SK-MEL-5 (cell line): Measurements from ENCODE around the gene VPS37C. TPM values are rescaled to one million over a fixed set of nuclear protein-coding genes. Genes with fewer than 3 reads are reported as not detected.
"Not testable (repeated sequence)": the region's sequence is repeated elsewhere in the genome, so short reads cannot be mapped to it uniquely, and the experiment has no call there.

Experiments used
- DNase-seq: peaks from one replicate; pipeline ENCODE4 v3.0.0-alpha.2; 2016; ENCODE audit warnings: low read depth, low spot score
- in situ Hi-C: cut with HindIII; loops from 2 replicates; pipeline ENCODE4 v1.10.0; 2016; ENCODE audit warnings: low sequenced_read_pairs, high pct_unique_total_duplicates, low pct_unique_long_range_greater_than_20kb
- total RNA-seq: library from RNA; depleted of rRNA; stranded (reverse); fragments of >200 nt; shearing (Covaris generic); gene quantifications from 2 replicates; pipeline ENCODE4 v1.2.3, GENCODE V29; 2014

Gene VPS37C
- total RNA-seq, 1 experiment from 2014 or later, result 17.4 TPM

GRCh38 chr11:61098261-61098660, 63.0 kb downstream of the VPS37C start:
- in situ Hi-C loops, DNase-seq: not testable (repeated sequence)

DNA sequence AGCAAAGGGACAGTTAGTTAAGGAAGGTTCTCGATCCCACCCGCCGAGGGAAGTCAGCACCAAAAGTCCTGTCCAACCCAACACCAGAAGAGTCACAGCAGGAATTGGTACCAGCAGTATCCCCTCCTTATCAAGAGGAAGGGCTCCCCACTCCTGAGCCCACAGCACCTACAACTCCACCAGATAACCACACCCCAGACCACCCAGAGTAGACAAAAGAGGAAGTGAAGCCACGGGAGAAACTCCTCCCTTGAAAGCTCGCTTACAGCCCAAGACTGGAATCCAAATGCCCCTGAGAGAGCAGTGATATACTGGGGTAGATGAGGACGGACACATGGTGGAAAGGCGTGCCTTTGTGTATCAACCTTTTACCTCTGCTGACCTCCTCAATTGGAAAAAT, 66.2 kb downstream of the VPS37C start:
- DNase-seq, result no peak
- in situ Hi-C loops, result no loop called here

DNA sequence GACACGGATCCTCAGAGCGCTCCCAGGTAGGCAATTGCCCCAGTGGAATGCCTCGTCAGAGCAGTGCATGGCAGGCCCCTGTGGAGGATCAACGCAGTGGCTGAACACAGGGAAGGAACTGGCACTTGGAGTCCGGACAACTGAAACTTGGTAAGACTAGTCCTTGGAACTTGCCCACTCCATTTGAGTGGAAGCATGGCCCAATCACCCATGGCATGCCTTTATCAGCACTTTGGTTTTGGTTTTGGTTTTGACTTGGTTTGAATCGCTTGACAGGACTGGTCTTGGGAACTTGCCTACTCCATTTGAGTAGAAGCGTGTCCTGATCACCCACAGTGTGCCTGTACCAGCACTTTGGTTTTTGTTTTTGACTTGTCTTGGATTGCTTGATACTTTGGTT, 67.1 kb downstream of the VPS37C start:
- in situ Hi-C loops, DNase-seq: not testable (repeated sequence)

GRCh38 chr11:61092908-61093763, 68.1 kb downstream of the VPS37C start:
- DNase-seq, result no peak
- in situ Hi-C loops, result no loop called here

GRCh38 chr11:61092280-61092766, 68.9 kb downstream of the VPS37C start:
- no peak for DNase-seq

DNA sequence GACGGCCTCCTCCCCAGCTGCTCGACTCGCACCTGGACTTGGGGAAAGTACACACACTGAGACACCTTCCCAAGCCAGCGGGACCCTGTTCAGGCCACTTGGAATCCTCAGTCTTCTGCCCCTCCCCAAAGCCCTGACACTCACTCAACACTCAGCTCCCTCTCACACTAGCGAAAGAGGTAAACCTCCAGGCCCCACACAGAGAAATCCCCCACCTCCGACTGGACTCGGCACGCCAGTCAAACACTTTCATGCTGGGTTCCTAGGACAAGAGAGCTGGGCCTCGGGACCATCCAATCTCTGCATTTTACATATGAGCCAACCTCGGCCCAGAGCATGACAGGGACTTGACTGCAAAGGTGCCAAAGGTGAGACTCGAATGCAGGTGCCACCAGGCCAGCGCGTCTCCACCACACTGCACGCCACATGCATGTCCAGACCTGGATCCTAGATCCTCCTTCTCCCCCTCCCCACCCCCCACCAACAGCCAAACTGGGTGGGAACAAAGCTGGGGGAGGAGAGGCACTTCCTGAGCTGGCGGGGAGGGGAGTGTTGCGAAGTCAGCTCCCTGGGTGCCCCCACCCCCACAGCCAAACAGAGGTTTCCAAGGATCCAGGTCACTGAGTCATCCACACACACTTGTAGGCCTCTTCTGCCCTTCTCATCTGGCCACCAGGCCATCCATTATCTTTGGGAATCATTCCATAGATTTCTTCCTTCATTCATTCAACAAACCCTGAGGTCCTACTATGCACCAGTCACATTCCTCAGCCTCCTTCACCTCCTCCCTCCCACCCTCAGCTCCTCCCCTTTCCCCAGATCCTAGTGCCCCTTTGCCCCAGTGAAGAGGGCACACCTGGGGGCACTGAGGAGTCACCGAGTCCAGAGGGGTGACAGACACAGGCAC, 69.6 kb downstream of the VPS37C start:
- in situ Hi-C loops, result no loop called here
- no peak for DNase-seq

More at GRCh38 chr11:61092280-61092766, 68.9 kb downstream of the VPS37C start:
- in situ Hi-C loops, result no loop called here

DNA sequence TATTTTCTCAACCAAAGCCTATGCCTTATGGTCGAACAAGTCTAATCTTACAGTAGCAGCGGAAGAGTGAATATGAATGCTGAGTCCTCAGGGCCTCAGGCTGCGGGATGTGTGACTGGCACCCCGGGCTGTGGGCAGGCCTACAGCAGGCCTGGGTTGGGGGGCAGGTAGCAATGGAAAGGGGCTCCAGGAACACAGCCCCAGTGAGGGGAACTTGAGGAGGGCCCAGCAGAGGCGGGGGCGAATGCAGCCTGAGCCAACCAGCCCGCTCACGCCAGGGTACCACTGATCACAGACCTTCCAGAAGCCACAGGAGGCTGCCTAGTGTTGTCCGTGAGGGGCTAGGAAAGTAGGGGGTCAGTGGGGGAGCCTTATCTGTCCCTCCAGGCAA, 70.2 kb downstream of the VPS37C start:
- DNase-seq, result no peak
- in situ Hi-C loops, result no loop called here

- in situ Hi-C loops, result no loop called here
- no peak for DNase-seq
These were observed 70.7 kb downstream of the VPS37C start for GRCh38 chr11:61090521-61090920.

DNA sequence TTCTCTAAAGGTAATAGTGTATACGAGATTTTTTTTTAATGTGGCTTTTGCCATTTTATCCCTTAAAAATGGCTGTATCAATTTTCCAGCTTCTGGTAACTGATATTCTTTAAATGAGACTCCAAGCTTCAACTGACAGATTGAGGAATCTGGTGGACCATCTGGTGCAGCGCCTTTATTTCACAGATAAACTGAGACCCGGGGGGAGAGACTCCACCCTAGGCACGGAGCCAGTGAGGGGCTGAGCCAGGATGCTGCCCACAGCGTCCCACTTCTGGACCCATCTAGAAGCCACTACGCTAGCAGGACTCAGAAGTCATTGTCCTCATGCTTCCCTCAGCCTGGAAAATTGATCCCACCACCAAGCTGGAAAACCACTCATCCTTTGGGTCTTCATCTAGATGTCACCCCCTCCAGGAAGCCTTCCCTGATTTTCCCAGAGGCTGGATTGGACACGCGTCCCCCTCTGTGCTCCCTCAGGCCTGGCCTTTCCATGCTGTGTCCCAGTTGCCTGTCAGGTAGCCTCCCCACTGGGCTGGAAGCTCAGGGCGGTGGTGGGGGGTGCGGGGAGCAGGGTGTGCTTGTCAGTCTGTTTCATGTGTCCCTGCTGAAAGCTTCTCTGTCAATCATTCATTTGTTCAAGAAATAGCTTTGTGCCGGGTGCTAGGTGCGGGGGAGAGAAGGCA, 71.3 kb downstream of the VPS37C start:
- in situ Hi-C loops, result no loop called here
- DNase-seq, result no peak

GRCh38 chr11:61087426-61088119, 73.7 kb downstream of the VPS37C start:
- in situ Hi-C loops, result no loop called here

DNA sequence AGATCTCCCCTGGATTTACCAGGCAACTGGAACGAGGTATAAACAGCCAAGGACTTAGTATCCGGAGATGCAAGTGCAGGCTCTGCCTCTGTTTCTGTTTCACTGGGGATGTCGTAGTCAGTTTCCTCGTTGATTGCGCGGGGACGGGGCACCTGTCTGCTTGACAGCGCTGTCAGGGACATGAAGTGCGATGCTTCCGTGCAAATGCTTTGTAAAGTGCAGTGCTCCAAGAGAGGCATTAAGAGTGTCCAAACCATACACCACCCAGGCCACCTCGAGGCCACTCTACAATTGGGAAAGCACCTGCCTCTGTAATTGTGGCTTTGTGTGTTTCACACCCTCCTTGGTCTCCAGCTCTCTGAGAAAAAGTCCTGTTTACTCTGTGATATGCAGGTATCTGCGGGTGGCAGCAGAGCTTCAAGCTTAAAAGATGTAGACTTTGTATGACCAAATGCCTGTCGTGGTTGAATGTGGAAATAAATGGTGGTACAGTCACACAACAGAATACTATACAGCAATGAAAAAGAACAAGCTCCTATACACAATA, 77.6 kb downstream of the VPS37C start:
- no peak for DNase-seq
- in situ Hi-C loops, result no loop called here

More at GRCh38 chr11:61087426-61088119, 73.7 kb downstream of the VPS37C start:
- no peak for DNase-seq

- no peak for DNase-seq
- in situ Hi-C loops, result no loop called here
These were observed 78.2 kb downstream of the VPS37C start for GRCh38 chr11:61082931-61083531.

- no peak for DNase-seq
- in situ Hi-C loops, result no loop called here
These were observed 79.0 kb downstream of the VPS37C start for GRCh38 chr11:61082062-61082870.

- no peak for DNase-seq
- in situ Hi-C loops, result no loop called here
These were observed 80.1 kb downstream of the VPS37C start for GRCh38 chr11:61080986-61081590.

DNA sequence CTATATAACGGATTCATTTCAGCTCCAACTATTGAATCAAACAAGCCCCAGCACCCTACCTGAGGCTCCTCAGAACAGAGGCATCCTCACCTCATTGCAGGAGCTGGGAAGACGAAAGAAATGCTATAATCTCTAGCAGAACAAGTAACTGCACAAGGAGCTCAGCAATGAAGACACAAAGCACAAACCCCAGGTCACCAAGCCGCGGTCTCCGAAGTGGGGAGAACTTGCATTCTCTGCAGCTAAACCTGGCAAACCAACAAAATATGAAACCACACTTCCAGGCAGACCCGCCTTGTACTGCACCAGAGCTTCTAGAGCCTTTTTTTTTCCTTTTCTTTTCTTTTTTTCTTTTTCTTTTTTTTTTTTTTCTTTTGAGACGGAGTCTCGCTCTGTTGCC, 80.7 kb downstream of the VPS37C start:
- no peak for DNase-seq
- in situ Hi-C loops, result no loop called here
